SK-N-MC (cell line): ENCODE data around the gene DENND6A.
A peak's percentile ranks its signal among the peaks of the same experiment; 100 is the strongest.
"Not testable (repeated sequence)": the region's sequence is repeated elsewhere in the genome, so short reads cannot be mapped to it uniquely, and the experiment has no call there.

Experiments used
- DNase-seq: peaks from one replicate; pipeline ENCODE4 v3.0.0-alpha.2; 2011; ENCODE audit warnings: low read depth, low spot score
- H3K27ac ChIP-seq: fragments of 200-600 bp; sonication (generic); 2 replicates; pipeline ENCODE4 v1.5.1; 2016; ENCODE audit warnings: mixed run types
- H3K36me3 ChIP-seq: fragments of 200-600 bp; sonication (generic); 2 replicates; pipeline ENCODE4 v1.6.1; 2017; ENCODE audit warnings: antibody characterized with exemption, low read length, mixed read lengths; ENCODE audit not compliant: insufficient read depth
- H3K4me3 ChIP-seq: fragments of 200-600 bp; sonication (generic); 2 replicates; pipeline ENCODE4 v1.5.1; 2016
- H3K9ac ChIP-seq: fragments of 200-600 bp; sonication (generic); 2 replicates; pipeline ENCODE4 v1.8.0; 2017; ENCODE audit warnings: mixed run types, mixed read lengths; ENCODE audit not compliant: insufficient read length
- H3K9me3 ChIP-seq: fragments of 200-600 bp; sonication (generic); 2 replicates; pipeline ENCODE4 v1.6.1; 2017; ENCODE audit warnings: low read depth, mild to moderate bottlenecking, antibody characterized with exemption, low read length, moderate library complexity, mixed read lengths
- EZH2 ChIP-seq: fragments of 200-600 bp; sonication (generic); IDR thresholded peaks from one replicate; pipeline ENCODE4 v1.6.1; 2017; ENCODE audit warnings: antibody characterized with exemption
- FOXP2 ChIP-seq: optimal IDR thresholded peaks from 2 replicates; pipeline ENCODE3; 2011; ENCODE audit warnings: mild to moderate bottlenecking, moderate library complexity; ENCODE audit not compliant: insufficient read depth; ENCODE audit errors: extremely low read length, control extremely low read depth
- POLR2AphosphoS5 ChIP-seq: IDR thresholded peaks from 2 replicates; pipeline ENCODE4 v1.6.1; 2012; ENCODE audit warnings: mild to moderate bottlenecking, low read depth, low read length, borderline replicate concordance

Gene DENND6A

DNA sequence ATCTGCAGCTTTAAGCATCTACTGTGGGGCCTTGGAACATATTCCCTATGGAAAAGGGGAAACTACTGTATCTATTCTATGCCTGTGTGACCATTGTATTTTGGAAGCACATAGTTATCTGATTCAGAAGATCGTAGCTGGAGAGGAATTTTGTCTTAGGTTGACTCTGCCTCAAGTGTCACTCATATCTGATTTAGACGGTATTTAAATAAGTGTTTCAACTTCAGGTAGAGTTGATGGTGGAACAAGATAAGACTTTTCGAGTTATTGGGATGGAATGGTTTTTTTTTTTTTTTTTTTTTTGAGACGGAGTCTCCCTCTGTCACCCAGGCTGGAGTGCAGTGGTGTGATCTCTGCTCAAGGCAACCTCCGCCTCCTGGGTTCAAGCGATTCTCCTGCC, 8.9 kb upstream of the DENND6A start:
- H3K4me3 ChIP-seq = no peak overlapping the region
- no peaks in the 10 kb centered on the region for H3K36me3 ChIP-seq
- TF ChIP-seq FOXP2 = no peak
- no peak for TF ChIP-seq EZH2
- TF ChIP-seq POLR2AphosphoS5 = no peak
- no peak overlapping the region for H3K9ac ChIP-seq
- H3K9me3 ChIP-seq = no peaks in the 10 kb centered on the region
- no peak overlapping the region for H3K27ac ChIP-seq
- DNase-seq = no peak

DNA sequence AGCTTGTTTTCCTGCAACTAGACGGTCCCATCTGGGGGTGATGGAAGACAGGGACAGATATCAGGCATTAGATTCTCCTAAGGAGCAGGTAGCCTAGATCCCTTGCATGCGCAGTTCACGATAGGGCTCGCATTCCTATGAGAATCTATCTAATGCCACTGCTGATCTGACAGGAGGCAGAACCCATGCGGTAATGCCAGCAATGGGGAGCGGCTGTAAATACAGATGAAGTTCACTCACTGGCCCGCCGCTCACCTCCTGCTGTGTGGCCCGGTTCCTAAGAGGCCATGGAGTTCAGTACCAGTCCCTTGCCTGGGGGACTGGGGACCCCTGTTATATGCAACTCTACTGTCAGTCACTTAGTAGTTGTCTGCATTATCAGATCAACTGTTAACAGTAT, 7.9 kb upstream of the DENND6A start:
- H3K9me3 ChIP-seq = no peaks in the 10 kb centered on the region
- H3K36me3 ChIP-seq = no peaks in the 10 kb centered on the region
- H3K27ac ChIP-seq = no peak overlapping the region
- DNase-seq = no peak
- H3K9ac ChIP-seq = no peak overlapping the region
- no peak overlapping the region for H3K4me3 ChIP-seq
- TF ChIP-seq EZH2 (no peak), FOXP2 (no peak), POLR2AphosphoS5 (no peak)

DNA sequence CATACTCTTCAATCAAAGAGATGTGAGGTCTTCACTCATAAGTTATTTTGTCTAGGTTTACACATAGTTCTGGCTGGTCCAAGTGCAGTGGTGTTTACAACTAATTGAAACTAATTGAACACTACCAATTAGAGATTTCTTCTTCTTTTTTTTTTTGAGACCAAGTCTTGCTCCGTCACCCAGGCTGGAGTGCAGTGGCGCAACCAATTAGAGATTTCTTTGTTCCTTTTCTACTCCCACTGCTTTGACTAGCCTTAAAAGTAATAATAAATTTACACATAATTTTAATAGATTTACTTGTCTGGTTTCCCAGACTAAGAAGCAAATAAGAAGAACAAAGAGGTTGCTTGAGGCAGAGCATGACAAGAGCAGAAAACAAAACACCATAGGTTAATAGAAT, 6.7 kb upstream of the DENND6A start:
- H3K36me3 ChIP-seq = no peaks in the 10 kb centered on the region
- H3K27ac ChIP-seq = no peak overlapping the region

DNA sequence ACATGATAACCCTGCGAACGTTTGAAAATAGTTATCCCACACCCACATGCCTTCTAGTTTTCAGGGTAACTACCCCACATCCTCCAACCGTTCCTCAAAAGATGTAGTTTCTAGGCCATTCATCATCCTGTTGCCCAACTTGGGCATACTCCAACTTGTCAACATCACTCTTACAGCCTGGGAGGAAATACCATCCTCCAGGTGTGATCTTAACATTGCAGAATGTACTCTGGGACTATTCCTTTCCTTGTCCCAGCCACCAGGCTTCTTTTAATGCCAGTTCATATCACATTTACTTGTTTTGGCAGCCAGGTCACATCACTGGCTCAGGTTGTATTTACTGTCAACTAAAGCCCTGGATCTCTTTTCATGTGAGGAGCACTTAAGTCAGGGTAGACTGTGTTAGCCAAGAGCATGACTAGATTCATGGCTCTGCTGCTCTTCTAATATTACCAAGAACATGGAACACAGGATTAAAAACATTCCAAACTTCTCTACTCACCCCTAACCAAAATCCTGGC, 4.0 kb upstream of the DENND6A start:
- DNase-seq = no peak
- TF ChIP-seq POLR2AphosphoS5 = no peak
- no peak for TF ChIP-seq FOXP2
- no peak for TF ChIP-seq EZH2
- Histone ChIP-seq H3K9ac (no peak overlapping the region), H3K4me3 (no peak overlapping the region), H3K27ac (no peak overlapping the region), H3K9me3 (no peaks in the 10 kb centered on the region), H3K36me3 (no peaks in the 10 kb centered on the region)

More for the DNA sequence above, 6.7 kb upstream of the DENND6A start:
- H3K4me3 ChIP-seq = no peak overlapping the region
- no peak for DNase-seq
- TF ChIP-seq EZH2 = no peak
- no peak for TF ChIP-seq POLR2AphosphoS5
- no peak for TF ChIP-seq FOXP2
- no peaks in the 10 kb centered on the region for H3K9me3 ChIP-seq
- H3K9ac ChIP-seq = no peak overlapping the region

DNA sequence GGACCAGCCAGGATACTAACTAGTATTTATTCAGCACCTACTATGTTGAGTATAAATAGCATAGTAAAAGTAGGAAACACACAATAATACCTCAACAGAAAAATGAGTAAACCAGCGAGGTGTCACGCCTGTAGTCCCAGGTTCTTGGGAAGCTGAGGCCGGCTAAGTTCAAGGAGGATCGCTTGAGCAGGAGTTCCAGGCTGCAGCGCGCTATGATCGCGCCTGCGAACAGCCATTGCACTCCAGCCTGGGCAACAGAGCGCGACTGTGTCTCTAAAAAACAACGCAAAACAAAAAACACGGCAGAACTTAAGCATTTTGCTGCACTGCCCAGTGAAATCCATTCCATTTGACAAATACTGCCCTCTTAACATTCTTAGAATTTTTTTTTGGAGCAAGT, 1.3 kb upstream of the DENND6A start:
- no peak overlapping the region for H3K9ac ChIP-seq
- no peaks in the 10 kb centered on the region for H3K9me3 ChIP-seq
- DNase-seq = no peak
- no peaks in the 10 kb centered on the region for H3K36me3 ChIP-seq
- no peak overlapping the region for H3K4me3 ChIP-seq
- no peak overlapping the region for H3K27ac ChIP-seq
- TF ChIP-seq POLR2AphosphoS5 (no peak), EZH2 (no peak), FOXP2 (no peak)

DNA sequence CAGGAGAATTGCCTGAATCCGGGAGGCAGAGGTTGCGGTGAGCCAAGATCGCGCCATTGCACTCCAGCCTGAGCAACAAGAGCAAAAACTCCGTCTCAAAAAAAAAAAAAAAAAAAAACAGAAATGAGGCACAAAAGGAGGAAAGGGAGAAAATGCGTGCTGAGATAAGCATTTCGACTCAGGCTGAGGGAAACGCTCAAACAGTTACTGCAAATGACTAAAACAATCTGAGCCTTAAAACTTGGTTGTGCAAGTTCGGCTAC, 813 bp downstream of the DENND6A start:
- H3K9me3 ChIP-seq, H3K27ac ChIP-seq, DNase-seq, H3K36me3 ChIP-seq: not testable (repeated sequence)
- Histone ChIP-seq H3K4me3 (peak overlapping the region; percentile 85), H3K9ac (peak overlapping the region; percentile 79)

DNA sequence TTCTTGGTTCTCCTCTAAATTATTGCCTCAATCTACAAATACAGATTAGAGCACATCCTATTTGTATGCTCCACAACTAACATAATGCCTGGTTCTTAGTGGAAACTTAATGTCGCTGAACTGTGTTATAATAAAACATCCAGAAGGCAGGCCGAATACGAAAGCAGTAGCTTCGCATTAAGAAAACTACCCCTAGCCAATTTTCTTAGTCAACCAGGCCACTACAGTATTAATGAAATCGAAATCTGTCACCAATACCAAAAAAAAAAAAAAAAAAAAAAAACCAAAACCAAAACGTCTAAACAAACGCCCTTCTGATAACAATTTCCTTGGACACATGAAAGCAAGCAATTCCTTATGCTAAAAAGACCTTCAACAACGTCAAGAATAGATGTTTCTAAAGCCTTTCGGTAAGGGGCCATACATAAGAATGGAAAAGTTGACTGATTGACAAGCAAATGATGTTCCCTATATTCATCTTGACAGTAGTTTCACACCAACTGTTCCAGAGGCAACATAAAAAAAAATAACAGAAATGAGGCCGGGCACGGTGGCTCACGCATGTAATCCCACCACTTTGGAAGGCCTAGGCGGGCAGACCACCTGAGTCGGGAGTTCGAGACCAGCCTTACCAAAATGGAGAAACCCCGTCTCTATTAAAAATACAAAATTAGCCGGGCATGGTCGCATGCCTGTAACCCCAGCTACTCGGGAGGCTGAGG, 1.3 kb downstream of the DENND6A start:
- Histone ChIP-seq H3K9me3 (no peaks in the 10 kb centered on the region), H3K36me3 (no peaks in the 10 kb centered on the region), H3K27ac (no peak overlapping the region), H3K9ac (peak overlapping the region; percentile 79), H3K4me3 (peak overlapping the region; percentile 85)
- TF ChIP-seq POLR2AphosphoS5 (no peak), FOXP2 (no peak), EZH2 (no peak)
- no peak for DNase-seq

DNA sequence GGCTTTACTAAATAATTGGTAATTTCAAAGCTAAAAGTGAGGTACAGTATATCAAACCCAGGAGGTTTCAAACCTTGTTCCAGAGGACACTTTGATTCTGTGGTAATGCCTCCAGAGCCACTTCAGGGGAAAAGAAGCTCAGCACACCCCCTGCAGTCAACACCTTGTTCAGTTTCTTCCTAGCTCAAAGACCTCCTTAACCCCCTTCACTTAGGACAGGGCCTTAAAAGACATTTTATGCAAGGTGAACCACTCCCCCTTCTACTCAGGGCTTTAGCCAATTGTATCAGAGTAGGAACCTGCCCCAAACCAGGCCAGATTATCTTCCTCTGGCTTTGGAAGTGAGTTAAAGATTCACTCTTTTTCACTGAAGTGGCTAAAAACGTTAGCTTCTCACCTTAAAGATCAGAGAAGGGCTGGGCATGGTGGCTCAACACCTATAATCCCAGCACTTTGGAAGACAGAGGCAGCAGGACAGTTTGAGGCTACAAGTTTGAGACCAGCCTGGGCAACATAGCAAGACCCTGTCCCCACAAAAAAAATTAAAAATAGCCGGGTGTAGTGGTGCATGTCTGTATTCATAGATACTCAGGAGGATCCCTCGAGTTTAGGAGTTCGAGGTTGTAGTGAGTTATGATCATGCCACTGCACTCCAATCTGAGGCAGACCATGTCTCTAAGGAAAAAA, 3.4 kb downstream of the DENND6A start:
- TF ChIP-seq POLR2AphosphoS5 (no peak), EZH2 (no peak), FOXP2 (no peak)
- Histone ChIP-seq H3K27ac (no peak overlapping the region), H3K4me3 (no peak overlapping the region)

DNA sequence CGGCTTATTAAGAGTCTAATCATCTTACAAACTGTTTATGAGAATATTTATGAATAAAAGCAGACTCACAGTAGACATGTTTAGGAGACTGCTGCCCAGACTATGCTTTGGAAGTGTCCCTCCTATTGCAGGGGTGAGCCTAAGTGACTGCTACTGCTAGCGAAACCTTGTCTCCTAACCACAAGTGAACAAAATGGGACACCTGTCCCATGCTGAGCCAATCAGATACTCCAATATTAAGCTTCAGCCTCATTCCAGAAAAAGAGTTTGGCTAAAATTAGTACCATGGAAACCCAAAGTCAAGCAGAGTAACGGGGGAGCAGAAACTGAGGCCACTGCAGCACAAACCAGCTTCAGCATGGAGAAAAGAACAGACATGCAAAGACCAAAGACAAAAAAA, 4.6 kb downstream of the DENND6A start:
- H3K9me3 ChIP-seq = no peaks in the 10 kb centered on the region
- no peak for DNase-seq
- no peak overlapping the region for H3K27ac ChIP-seq
- H3K4me3 ChIP-seq = no peak overlapping the region
- no peaks in the 10 kb centered on the region for H3K36me3 ChIP-seq
- no peak for TF ChIP-seq FOXP2
- H3K9ac ChIP-seq = no peak overlapping the region

More for the DNA sequence above, 3.4 kb downstream of the DENND6A start:
- H3K36me3 ChIP-seq = no peaks in the 10 kb centered on the region
- no peak for DNase-seq
- H3K9me3 ChIP-seq = no peaks in the 10 kb centered on the region
- H3K9ac ChIP-seq = no peak overlapping the region
